Aorta (tissue), 5 donors: Measurements from ENCODE around the gene FAM221B. TPM values are rescaled to one million over a fixed set of nuclear protein-coding genes. Genes with fewer than 3 reads are reported as not detected.

ENCODE experiments used
- ATAC-seq: fragments of 200-7000 bp; cut with Tn5 transposase; one replicate; pipeline ENCODE4 v1.9.1; 2022; ENCODE audit warnings: moderate library complexity; ENCODE audit not compliant: low FRiP score
- DNase-seq, 2 donors: peaks; one replicate each; pipeline ENCODE4 v3.0.0-alpha.2; 2020
- H3K27ac ChIP-seq, 2 donors: one replicate each; pipeline ENCODE4 v1.5.1; 2013; ENCODE audit warnings: low read length in 2 of 2, mild to moderate bottlenecking in 2 of 2, moderate library complexity in 2 of 2, control low read depth in 1 of 2, inconsistent platforms in 1 of 2, low read depth in 1 of 2
- H3K27me3 ChIP-seq, 2 donors: one replicate each; pipeline ENCODE4 v1.6.1; 2013; ENCODE audit warnings: control low read depth in 1 of 2, low read length in 1 of 2, mild to moderate bottlenecking in 1 of 2, moderate library complexity in 1 of 2; ENCODE audit not compliant: insufficient read depth in 2 of 2, control insufficient read depth in 1 of 2
- H3K36me3 ChIP-seq, 2 donors: one replicate each; pipeline ENCODE4 v1.6.1; 2013; ENCODE audit warnings: control low read depth in 1 of 2, low read length in 1 of 2, mild to moderate bottlenecking in 1 of 2; ENCODE audit not compliant: insufficient read depth in 2 of 2, control insufficient read depth in 1 of 2
- H3K4me1 ChIP-seq, 2 donors: one replicate each; pipeline ENCODE4 v1.6.1; 2013; ENCODE audit warnings: low read length in 2 of 2, control low read depth in 1 of 2, mild to moderate bottlenecking in 1 of 2, moderate library complexity in 1 of 2; ENCODE audit not compliant: insufficient read depth in 2 of 2, control insufficient read depth in 1 of 2
- H3K4me3 ChIP-seq, 2 donors: one replicate each; pipeline ENCODE4 v1.5.1; 2013; ENCODE audit warnings: low read length in 2 of 2, control low read depth in 1 of 2, mild to moderate bottlenecking in 1 of 2
- H3K9me3 ChIP-seq: one replicate; pipeline ENCODE4 v1.6.1; 2013; ENCODE audit warnings: mild to moderate bottlenecking, low read length; ENCODE audit not compliant: control insufficient read depth
- WGBS, 2 donors: extraction: QIAGEN DNeasy Blood & Tissue Kit; methylation state at CpG; one replicate each; pipeline ENCODE4 v1.1.7; 2013; 5-methylcytosine and 5-hydroxymethylcytosine counted together
- intact Hi-C, 2 donors: fragments of 100-400 bp; cut with DNase I; formaldehyde crosslinking; loops; one replicate each; pipeline versions ENCODE4 v1.14.2 to v1.15.0; 2022
- polyA plus RNA-seq, 2 donors: library from polyadenylated mRNA; stranded (reverse); fragments of 200-250 nt; gene quantifications; one replicate each; pipeline ENCODE4 v1.2.3, GENCODE V29; 2013
- total RNA-seq, 2 donors: library from RNA; stranded (reverse); fragmentation: NEBNext Ultra II Directional; extraction: Animal tissue kit (Norgen Biotek cat#: 25700); gene quantifications; one replicate each; pipeline ENCODE4 v1.2.1, GENCODE V29; 2021
- donor health status: healthy with polysubstance abuse.
- donor health status: Bipolar disorder and iron deficiency.
- donor health status: DM: no; HTN: no; CAD: no.
- donor health status: DM: no; HTN: no; CAD: no.
- donor health status: DM: yes; HTN: yes; CAD: no.

FAM221B gene
- total and polyA plus RNA-seq, 4 donors = 0.13 TPM; not detected in 3

GRCh38 chr9:35806101-35806500 is 22.4 kb downstream of the FAM221B start:
- Histone ChIP-seq H3K4me1 (no peaks in the 10 kb centered on the region), H3K4me3 (no peak overlapping the region), H3K36me3 (peaks cover 2 to 3% of the 10 kb centered on the region in 2 donors), H3K9me3 (no peaks in the 10 kb centered on the region), H3K27me3 (no peaks in the 10 kb centered on the region), H3K27ac (no peak overlapping the region)
- intact Hi-C loops = no loop called here
- ATAC-seq (no peak), DNase-seq (no peak)
- 95 to 98% methylated on average over 8 of the region's 8 CpGs for WGBS, 2 donors

- Histone ChIP-seq H3K27ac (no peak overlapping the region), H3K4me3 (no peak overlapping the region), H3K36me3 (peaks cover 2 to 10% of the 10 kb centered on the region in 2 donors), H3K4me1 (no peaks in the 10 kb centered on the region), H3K9me3 (no peaks in the 10 kb centered on the region), H3K27me3 (no peaks in the 10 kb centered on the region)
- ATAC-seq (no peak), DNase-seq (no peak)
- WGBS, 2 donors = 90 to 92% methylated on average over 13 of the region's 13 CpGs
- intact Hi-C loops = no loop called here
Measured at GRCh38 chr9:35801328-35802128, 27.0 kb downstream of the FAM221B start.

- WGBS, 2 donors = 85 to 88% methylated on average over 7 of the region's 7 CpGs
- DNase-seq = no peak
- H3K27ac ChIP-seq = no peak overlapping the region
- H3K27me3 ChIP-seq = no peaks in the 10 kb centered on the region
- no peak overlapping the region for H3K4me3 ChIP-seq
- intact Hi-C loops = no loop called here
- peaks cover 2 to 7% of the 10 kb centered on the region in 2 donors for H3K36me3 ChIP-seq
- no peak for ATAC-seq
- H3K4me1 ChIP-seq = no peaks in the 10 kb centered on the region
- H3K9me3 ChIP-seq = no peaks in the 10 kb centered on the region
Measured at GRCh38 chr9:35800530-35800929, 28.0 kb downstream of the FAM221B start.

GRCh38 chr9:35798658-35799374 is 29.7 kb downstream of the FAM221B start:
- peak overlapping the region in 1 of 2 donors; percentile 30 for H3K27ac ChIP-seq
- H3K9me3 ChIP-seq = no peaks in the 10 kb centered on the region
- no peaks in the 10 kb centered on the region for H3K27me3 ChIP-seq
- H3K4me3 ChIP-seq = no peak overlapping the region
- DNase-seq (no peak), ATAC-seq (no peak)
- H3K36me3 ChIP-seq = peaks cover 2 to 7% of the 10 kb centered on the region in 2 donors
- no peaks in the 10 kb centered on the region for H3K4me1 ChIP-seq
- intact Hi-C loops = loop anchor here in 1 of 2 donors (10.0 kb wide), 1 partner anchor 226 kb away; no protein-coding TSS in a partner anchor
- 86 to 90% methylated on average over 4 of the region's 4 CpGs for WGBS, 2 donors

- no peak overlapping the region for H3K27ac ChIP-seq
- DNase-seq = no peak
- intact Hi-C loops = loop anchor here in 1 of 2 donors (10.0 kb wide), 1 partner anchor 227 kb away; no protein-coding TSS in a partner anchor
Measured at GRCh38 chr9:35797311-35798109, 31.0 kb downstream of the FAM221B start.

GRCh38 chr9:35795695-35796094 is 32.8 kb downstream of the FAM221B start:
- Histone ChIP-seq H3K4me3 (no peak overlapping the region), H3K9me3 (no peaks in the 10 kb centered on the region), H3K27me3 (no peaks in the 10 kb centered on the region), H3K4me1 (no peaks in the 10 kb centered on the region), H3K27ac (no peak overlapping the region), H3K36me3 (peaks cover 0 to 6% of the 10 kb centered on the region in 2 donors)
- intact Hi-C loops = loop anchor here in 1 of 2 donors (10.0 kb wide), 1 partner anchor 229 kb away; no protein-coding TSS in a partner anchor
- DNase-seq (no peak), ATAC-seq (no peak)

More at GRCh38 chr9:35797311-35798109, 31.0 kb downstream of the FAM221B start:
- Histone ChIP-seq H3K36me3 (peaks cover 1 to 7% of the 10 kb centered on the region in 2 donors), H3K27me3 (no peaks in the 10 kb centered on the region), H3K9me3 (no peaks in the 10 kb centered on the region), H3K4me3 (no peak overlapping the region), H3K4me1 (no peaks in the 10 kb centered on the region)
- 64 to 68% methylated on average over 6 of the region's 6 CpGs for WGBS, 2 donors
- ATAC-seq = no peak

- no peaks in the 10 kb centered on the region for H3K9me3 ChIP-seq
- intact Hi-C loops = loop anchor here (5.0 to 10.0 kb wide), 3 partner anchors 34 to 231 kb away; partner anchors contain the start of genes FAM221B (in 1 of the 2) and TMEM8B (in 1 of the 2)
- H3K36me3 ChIP-seq = no peaks in the 10 kb centered on the region
- H3K27ac ChIP-seq = no peak overlapping the region
- no peaks in the 10 kb centered on the region for H3K27me3 ChIP-seq
- WGBS, 2 donors = 14 to 29% methylated on average over 2 of the region's 2 CpGs
- ATAC-seq = no peak
- DNase-seq = no peak
- H3K4me3 ChIP-seq = no peak overlapping the region
- H3K4me1 ChIP-seq = no peaks in the 10 kb centered on the region
Measured at GRCh38 chr9:35793461-35793860, 35.1 kb downstream of the FAM221B start.

- WGBS, 2 donors = 77 to 79% methylated on average over 14 of the region's 14 CpGs
- no peak overlapping the region for H3K27ac ChIP-seq
Measured at GRCh38 chr9:35792826-35793225, 35.7 kb downstream of the FAM221B start.

More at GRCh38 chr9:35792826-35793225, 35.7 kb downstream of the FAM221B start:
- intact Hi-C loops = loop anchor here (5.0 to 10.0 kb wide), 3 partner anchors 34 to 232 kb away; partner anchors contain the start of genes FAM221B (in 1 of the 2) and TMEM8B (in 1 of the 2)
- Histone ChIP-seq H3K27me3 (no peaks in the 10 kb centered on the region), H3K4me1 (no peaks in the 10 kb centered on the region), H3K4me3 (no peak overlapping the region), H3K36me3 (no peaks in the 10 kb centered on the region), H3K9me3 (no peaks in the 10 kb centered on the region)
- no peak for ATAC-seq
- no peak for DNase-seq
